NCI-H526 (cell line): ENCODE data around the gene WDR70.
"Not testable (repeated sequence)": the region's sequence is repeated elsewhere in the genome, so short reads cannot be mapped to it uniquely, and the experiment has no call there.

Experiments used
- DNase-seq, 2 experiments: peaks; one replicate each; lab custom pipeline; 2025; lab: John Stamatoyannopoulos, UW

The WDR70 gene

DNA sequence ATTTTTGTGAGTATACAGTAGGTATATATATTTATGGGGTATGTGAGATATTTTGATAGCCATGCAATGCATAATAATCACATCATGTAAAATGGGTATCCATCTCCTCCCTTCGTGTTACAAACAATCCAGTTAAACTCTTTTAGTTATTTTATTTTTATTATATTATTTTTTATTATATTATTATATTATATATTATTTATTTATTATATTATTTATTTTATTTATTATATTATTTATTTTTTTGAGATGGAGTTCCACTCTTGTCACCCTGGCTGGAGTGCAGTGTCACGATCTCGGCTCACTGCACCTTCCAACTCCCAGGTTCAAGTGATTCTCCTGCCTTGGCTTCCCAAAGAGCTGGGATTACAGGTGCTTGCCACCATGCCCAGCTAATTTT, 138.6 kb downstream of the WDR70 start:
- no peak for DNase-seq

GRCh38 chr5:37518356-37518755, 139.2 kb downstream of the WDR70 start:
- DNase-seq: not testable (repeated sequence)

GRCh38 chr5:37519304-37519703, 140.2 kb downstream of the WDR70 start:
- DNase-seq: no peak

- no peak for DNase-seq
These were observed 140.7 kb downstream of the WDR70 start for GRCh38 chr5:37519807-37520206.

DNA sequence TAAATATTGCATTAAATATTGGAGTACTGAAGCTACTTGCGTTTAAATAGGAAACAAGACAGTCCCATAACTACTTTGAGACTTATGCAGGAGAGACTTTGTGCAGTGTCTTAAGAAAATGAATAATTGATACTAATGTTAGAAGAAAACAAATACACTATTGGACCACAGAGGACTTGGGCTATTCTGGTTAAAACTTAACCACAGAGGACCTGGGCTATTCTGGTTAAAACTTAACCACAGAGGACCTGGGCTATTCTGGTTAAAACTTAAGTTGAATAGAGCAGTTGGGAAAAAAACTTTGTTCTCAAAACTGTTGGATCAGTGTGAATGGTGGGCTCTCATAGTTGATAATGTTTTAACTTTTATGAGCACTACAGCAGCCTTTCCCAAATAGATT, 141.7 kb downstream of the WDR70 start:
- DNase-seq: no peak

DNA sequence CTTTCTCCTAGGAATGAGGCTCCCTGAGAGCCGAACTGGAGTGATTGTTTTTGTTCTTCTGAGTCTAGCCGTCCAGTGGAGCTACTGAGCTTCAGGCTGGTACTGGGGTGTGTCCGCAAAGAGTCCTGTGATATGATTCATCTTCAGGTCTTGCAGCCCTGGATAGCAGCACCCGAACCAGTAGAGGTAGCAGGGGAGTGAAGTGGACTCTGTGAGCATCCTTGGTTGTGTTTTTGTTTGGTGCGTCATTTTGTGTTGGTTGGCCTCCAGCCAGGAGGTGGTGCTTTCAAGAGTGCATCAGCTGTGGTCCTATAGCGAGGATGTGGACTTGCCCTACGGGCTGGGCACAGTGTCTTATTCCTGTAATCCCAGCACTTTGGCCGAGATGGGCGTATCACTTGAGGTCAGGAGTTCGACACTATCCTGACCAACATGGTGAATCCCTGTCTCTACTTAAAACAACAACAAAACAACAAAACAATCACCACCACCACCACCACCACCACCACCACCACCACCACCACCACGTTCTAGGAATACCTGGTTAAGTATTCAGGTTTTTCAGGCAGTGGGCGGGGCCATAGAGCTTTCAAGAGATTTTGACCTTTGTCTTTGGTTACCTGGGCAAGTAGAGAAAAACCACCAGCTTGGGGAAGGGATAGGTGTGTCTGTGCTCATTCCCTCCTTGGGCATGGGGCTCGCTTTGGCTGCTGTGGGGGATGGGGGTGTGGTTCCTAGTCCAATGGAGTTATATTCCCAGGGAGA, 154.0 kb downstream of the WDR70 start:
- DNase-seq: no peak

GRCh38 chr5:37533851-37534250, 154.7 kb downstream of the WDR70 start:
- DNase-seq: no peak

- DNase-seq: no peak
These were observed 160.3 kb downstream of the WDR70 start for GRCh38 chr5:37539459-37539858.

DNA sequence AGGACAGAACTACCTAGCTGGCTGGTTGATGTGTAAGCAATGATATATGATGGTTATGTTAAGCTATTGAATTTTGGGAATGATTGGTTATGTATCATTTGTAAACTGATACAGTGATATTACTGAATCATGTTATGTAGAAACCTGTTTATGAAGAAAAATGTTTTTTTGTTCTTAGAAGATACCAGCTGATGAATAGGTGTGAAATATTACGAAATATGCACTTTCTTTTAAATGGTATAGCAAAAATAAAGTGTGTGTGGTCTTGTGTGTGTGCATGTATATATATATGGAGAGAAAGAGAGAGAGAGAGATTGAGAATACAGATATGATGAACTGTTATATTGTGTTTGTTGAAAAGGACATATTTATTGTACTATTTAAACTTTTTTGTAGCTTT, 164.1 kb downstream of the WDR70 start:
- DNase-seq: no peak

DNA sequence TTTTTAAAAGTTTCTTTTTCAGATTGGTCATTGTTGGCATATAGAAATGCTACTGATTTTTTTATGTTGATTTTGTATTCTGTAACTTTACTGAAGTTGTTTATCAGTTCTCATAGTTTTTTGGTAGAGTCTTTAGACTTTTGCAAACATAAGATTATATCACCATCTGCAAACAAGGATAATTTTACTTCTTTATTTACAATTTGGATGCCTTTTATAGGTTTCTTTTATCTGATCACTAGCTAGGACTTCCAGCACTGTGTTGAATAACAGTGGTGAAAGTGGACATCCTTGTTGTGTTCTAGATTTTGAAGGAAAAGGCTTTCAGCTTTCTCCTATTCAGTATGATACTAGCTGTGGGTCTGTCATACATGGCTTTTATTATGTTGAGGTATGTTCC, 170.3 kb downstream of the WDR70 start:
- DNase-seq: no peak

DNA sequence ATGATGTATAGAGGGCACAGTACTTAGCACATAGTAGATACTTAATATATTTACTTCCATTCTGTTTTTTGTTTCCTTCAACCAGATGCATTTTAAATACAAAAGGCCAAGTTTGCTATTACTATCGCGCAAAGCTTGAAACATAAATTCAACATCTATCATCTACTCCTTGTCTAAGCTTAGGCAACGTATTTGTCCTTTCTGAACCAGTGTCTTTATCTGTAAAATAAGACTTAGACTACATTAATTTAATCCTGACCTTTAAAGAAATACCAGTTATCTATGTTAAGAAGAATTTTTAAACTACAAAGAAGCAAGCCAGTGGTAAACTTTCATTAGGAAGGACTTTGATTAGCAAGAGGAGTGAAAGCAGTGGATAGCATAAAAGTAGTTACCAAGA, 173.0 kb downstream of the WDR70 start:
- DNase-seq: no peak

- DNase-seq: no peak
These were observed 173.9 kb downstream of the WDR70 start for GRCh38 chr5:37552770-37553719.

DNA sequence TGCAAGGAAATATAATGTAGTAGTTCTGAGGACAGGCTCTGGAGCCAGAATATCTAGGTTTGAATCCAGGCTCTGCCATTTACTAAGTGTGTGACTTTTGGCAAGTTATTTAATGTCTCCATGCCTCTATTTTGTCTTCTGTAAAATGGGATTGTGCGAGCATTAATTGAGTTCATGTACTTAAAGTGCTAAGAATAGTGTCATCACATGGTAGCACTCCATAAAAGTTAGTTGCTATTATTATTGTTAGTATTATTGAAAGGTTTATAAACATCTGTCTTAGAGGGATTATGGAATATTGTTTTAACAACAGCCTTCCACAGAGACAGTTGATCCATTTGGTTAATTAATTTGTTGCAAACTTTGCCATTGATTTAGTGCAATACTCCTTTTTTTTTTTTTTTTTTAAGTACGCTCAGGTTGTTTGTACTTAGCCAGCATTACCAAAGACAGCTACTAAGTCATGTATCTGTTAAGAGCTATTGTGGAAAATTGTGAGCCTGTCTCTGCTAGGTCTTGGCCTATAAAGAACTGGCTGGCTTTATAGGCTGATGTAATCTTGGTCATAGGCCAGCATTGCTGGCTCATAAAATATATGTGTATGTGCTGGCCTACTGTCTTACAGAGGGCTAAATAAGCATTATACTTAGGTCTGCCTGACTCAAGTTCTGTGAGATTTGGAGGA, 174.7 kb downstream of the WDR70 start:
- no peak for DNase-seq

GRCh38 chr5:37554405-37554739, 175.3 kb downstream of the WDR70 start:
- no peak for DNase-seq

DNA sequence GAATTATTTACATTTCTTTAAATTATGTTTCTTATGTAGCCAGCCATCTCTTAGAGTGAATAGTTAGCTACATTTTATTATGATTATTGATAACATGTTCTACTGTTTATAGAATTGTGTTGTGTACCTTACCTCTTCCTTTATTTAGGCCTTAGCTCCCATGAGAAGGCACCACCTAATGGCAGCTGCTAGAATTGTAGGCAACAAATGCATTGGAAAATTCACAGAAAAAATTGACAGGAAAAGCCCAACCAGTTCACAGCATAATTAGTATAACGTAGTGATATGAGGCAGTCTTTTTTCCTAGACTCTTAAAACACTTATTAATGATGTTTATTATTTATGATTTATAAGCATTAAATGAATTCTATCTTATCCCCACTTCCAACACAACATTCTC, 175.8 kb downstream of the WDR70 start:
- peak; percentile 13 to 50 for DNase-seq

- no peak for DNase-seq
These were observed 178.7 kb downstream of the WDR70 start for GRCh38 chr5:37557734-37558293.

DNA sequence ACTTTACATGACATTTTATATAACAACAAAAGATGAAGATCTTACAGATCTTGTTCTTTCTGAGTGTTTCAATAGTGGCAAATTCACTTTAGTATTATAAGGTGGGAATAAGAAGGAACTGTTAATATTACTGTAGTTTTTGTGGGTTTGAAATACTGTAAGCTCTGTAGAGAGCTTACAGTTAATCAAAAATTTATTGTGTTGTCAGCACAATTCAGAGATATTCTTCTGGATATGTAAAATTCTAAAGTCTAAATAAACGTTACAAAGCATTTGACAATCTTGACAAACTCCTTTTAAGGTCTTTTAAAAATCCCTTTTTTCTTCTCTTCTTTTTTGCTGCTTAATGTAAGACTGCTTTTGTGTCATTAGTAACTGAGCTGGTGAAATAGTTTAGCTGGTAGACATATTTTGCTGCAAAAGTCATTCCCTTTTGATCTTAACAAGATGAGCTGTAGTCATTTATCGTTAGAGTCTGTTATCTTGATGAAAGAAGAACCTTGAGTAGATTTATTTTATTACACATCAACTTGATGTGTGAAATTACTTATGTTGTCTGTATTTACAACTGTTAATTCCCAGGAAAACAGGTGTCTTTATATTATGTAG, 186.0 kb downstream of the WDR70 start:
- no peak for DNase-seq

DNA sequence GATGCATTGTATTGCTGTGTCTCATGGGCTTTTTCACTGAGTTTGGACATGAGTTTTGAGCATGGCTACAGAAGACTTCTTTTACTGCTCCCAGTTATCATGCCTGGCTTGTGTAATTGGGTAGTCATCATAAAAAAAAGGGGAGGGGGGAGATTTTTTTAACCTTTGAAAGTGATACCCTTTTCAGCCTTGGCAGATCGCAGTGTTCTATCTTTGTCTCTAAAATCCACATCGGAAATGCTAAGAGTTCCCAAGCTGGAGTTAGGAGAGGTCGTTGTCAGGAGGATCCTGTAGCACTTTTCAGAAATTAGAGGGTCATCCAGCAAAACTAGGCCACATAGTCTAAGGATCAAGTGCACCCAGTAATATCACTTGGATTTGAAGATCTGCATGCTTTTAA, 188.4 kb downstream of the WDR70 start:
- DNase-seq: no peak

GRCh38 chr5:37568018-37568753, 189.1 kb downstream of the WDR70 start:
- no peak for DNase-seq

GRCh38 chr5:37568893-37569292, 189.8 kb downstream of the WDR70 start:
- DNase-seq: no peak

DNA sequence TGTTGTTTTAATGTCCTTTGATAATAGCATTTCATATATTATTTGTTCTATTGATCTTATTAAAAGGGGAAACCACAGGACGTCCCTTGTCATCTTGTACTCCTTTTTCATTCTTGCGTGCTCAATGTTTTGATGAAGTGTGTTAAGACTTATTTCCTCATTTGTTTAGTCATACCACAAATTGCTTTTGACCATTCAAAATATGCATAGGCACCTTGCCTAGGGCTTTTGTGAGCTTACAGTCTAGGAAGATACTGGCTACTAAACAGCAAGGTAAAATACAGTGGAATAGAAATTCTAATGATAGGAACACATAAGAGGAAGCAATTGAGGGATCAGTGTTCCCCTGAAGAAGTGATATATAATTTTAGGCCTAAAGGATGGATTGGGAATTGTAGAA, 190.3 kb downstream of the WDR70 start:
- DNase-seq: no peak
